Measurements from ENCODE around the gene ERICH2. TPM values are rescaled to one million over a fixed set of nuclear protein-coding genes. Genes with fewer than 3 reads are reported as not detected.

Gene ERICH2
- total RNA-seq, 1 donor: not detected

- Histone ChIP-seq H3K4me2 (ENCODE audit: insufficient read depth, low read length) (no peak overlapping the region), H3K9me3 (ENCODE audit: low read depth, low read length) (no peaks in the 10 kb centered on the region), H3K4me1 (ENCODE audit: insufficient read depth, low read length) (peaks cover 14% of the 10 kb centered on the region), H3K27me3 (ENCODE audit: insufficient read depth, low read length) (peaks cover 3% of the 10 kb centered on the region), H3K36me3 (ENCODE audit: insufficient read depth, low read length) (no peaks in the 10 kb centered on the region), H3K4me3 (ENCODE audit: insufficient read depth, low read length) (no peak overlapping the region), H4K20me1 (ENCODE audit: insufficient read depth, low read length) (no peaks in the 10 kb centered on the region), H3K27ac (ENCODE audit: low read depth, low read length) (no peak overlapping the region), H2AFZ (ENCODE audit: low read length) (no peak overlapping the region), H3K79me2 (ENCODE audit: insufficient read depth, low read length) (no peaks in the 10 kb centered on the region)
- TF ChIP-seq CTCF (IDR thresholded peaks at IDR 0.05; ENCODE audit: extremely low read depth, low read depth, low read length): no peak
- DNase-seq (ENCODE audit: insufficient read length, low spot score, missing footprints): no peak
Observed at GRCh38 chr2:170742000-170742399, 28.2 kb upstream of the ERICH2 start.

GRCh38 chr2:170742896-170743529, 27.2 kb upstream of the ERICH2 start:
- Histone ChIP-seq H3K79me2 (ENCODE audit: insufficient read depth, low read length) (no peaks in the 10 kb centered on the region), H3K36me3 (ENCODE audit: insufficient read depth, low read length) (no peaks in the 10 kb centered on the region), H3K27me3 (ENCODE audit: insufficient read depth, low read length) (no peaks in the 10 kb centered on the region), H3K4me1 (ENCODE audit: insufficient read depth, low read length) (peaks cover 14% of the 10 kb centered on the region), H3K9me3 (ENCODE audit: low read depth, low read length) (no peaks in the 10 kb centered on the region), H4K20me1 (ENCODE audit: insufficient read depth, low read length) (no peaks in the 10 kb centered on the region), H2AFZ (ENCODE audit: low read length) (no peak overlapping the region), H3K4me2 (ENCODE audit: insufficient read depth, low read length) (no peak overlapping the region), H3K4me3 (ENCODE audit: insufficient read depth, low read length) (no peak overlapping the region), H3K27ac (ENCODE audit: low read depth, low read length) (no peak overlapping the region)
- no peak for DNase-seq (ENCODE audit: insufficient read length, low spot score, missing footprints)
- TF ChIP-seq CTCF (IDR thresholded peaks at IDR 0.05; ENCODE audit: extremely low read depth, low read depth, low read length): no peak

GRCh38 chr2:170743530-170744239, 26.5 kb upstream of the ERICH2 start:
- Histone ChIP-seq H3K4me1 (ENCODE audit: insufficient read depth, low read length) (peaks cover 9% of the 10 kb centered on the region), H3K36me3 (ENCODE audit: insufficient read depth, low read length) (no peaks in the 10 kb centered on the region), H4K20me1 (ENCODE audit: insufficient read depth, low read length) (no peaks in the 10 kb centered on the region), H3K4me3 (ENCODE audit: insufficient read depth, low read length) (no peak overlapping the region), H3K27me3 (ENCODE audit: insufficient read depth, low read length) (no peaks in the 10 kb centered on the region), H3K4me2 (ENCODE audit: insufficient read depth, low read length) (no peak overlapping the region), H2AFZ (ENCODE audit: low read length) (no peak overlapping the region), H3K79me2 (ENCODE audit: insufficient read depth, low read length) (no peaks in the 10 kb centered on the region), H3K27ac (ENCODE audit: low read depth, low read length) (no peak overlapping the region), H3K9me3 (ENCODE audit: low read depth, low read length) (no peaks in the 10 kb centered on the region)
- DNase-seq (ENCODE audit: insufficient read length, low spot score, missing footprints): no peak
- TF ChIP-seq CTCF (IDR thresholded peaks at IDR 0.05; ENCODE audit: extremely low read depth, low read depth, low read length): no peak

GRCh38 chr2:170744248-170745002, 25.8 kb upstream of the ERICH2 start:
- Histone ChIP-seq H4K20me1 (ENCODE audit: insufficient read depth, low read length) (no peaks in the 10 kb centered on the region), H3K4me2 (ENCODE audit: insufficient read depth, low read length) (no peak overlapping the region), H3K4me1 (ENCODE audit: insufficient read depth, low read length) (peaks cover 4% of the 10 kb centered on the region), H3K36me3 (ENCODE audit: insufficient read depth, low read length) (no peaks in the 10 kb centered on the region), H3K4me3 (ENCODE audit: insufficient read depth, low read length) (no peak overlapping the region), H3K27me3 (ENCODE audit: insufficient read depth, low read length) (peaks cover 2% of the 10 kb centered on the region), H2AFZ (ENCODE audit: low read length) (no peak overlapping the region), H3K9me3 (ENCODE audit: low read depth, low read length) (no peaks in the 10 kb centered on the region), H3K27ac (ENCODE audit: low read depth, low read length) (no peak overlapping the region), H3K79me2 (ENCODE audit: insufficient read depth, low read length) (no peaks in the 10 kb centered on the region)
- TF ChIP-seq CTCF (IDR thresholded peaks at IDR 0.05; ENCODE audit: extremely low read depth, low read depth, low read length): no peak
- no peak for DNase-seq (ENCODE audit: insufficient read length, low spot score, missing footprints)

All from osteoblast (primary cell).